Gastrocnemius medialis (tissue), 4 donors: ENCODE measurements around the gene ASB16. TPM values are rescaled to one million over a fixed set of nuclear protein-coding genes. Genes with fewer than 3 reads are reported as not detected.
A peak's percentile ranks its signal among the peaks of the same experiment; 100 is the strongest.

Experiments
- ATAC-seq, 2 donors: fragments of 150-250 bp; one replicate each; pipeline ENCODE4 v1.9.1; 2016
- DNase-seq, 2 donors: peaks; one replicate each; pipeline ENCODE4 v3.0.0-alpha.2; 2019
- H3K27ac ChIP-seq, 4 donors: fragments of 200-600 bp; sonication (generic); 1 replicate in 1 of 4; 2 replicates in 3 of 4; pipeline ENCODE4 v1.5.1; 2016 to 2018; ENCODE audit warnings: mild to moderate bottlenecking in 2 of 4, moderate library complexity in 1 of 4
- H3K27me3 ChIP-seq, 3 donors: fragments of 200-600 bp; sonication (generic) in 2 of 3; 1 replicate in 1 of 3; 2 replicates in 2 of 3; pipeline versions ENCODE4 v1.5.1 to v1.6.0; 2016 to 2019; ENCODE audit warnings: mild to moderate bottlenecking in 1 of 3, moderate library complexity in 1 of 3
- H3K36me3 ChIP-seq, 2 donors: fragments of 200-600 bp; sonication (generic) in 1 of 2; one replicate each; pipeline ENCODE4 v1.5.1; 2017 to 2018
- H3K4me1 ChIP-seq, 2 donors: fragments of 200-600 bp; sonication (generic) in 1 of 2; one replicate each; pipeline ENCODE4 v1.5.1; 2016 to 2017; ENCODE audit warnings: mild to moderate bottlenecking in 2 of 2
- H3K4me3 ChIP-seq, 4 donors: fragments of 200-600 bp; sonication (generic) in 3 of 4; 1 replicate in 1 of 4; 2 replicates in 3 of 4; pipeline ENCODE4 v1.5.1; 2016 to 2019; ENCODE audit warnings: mild to moderate bottlenecking in 2 of 4
- H3K9me3 ChIP-seq, 3 donors: fragments of 200-600 bp; sonication (generic) in 2 of 3; 1 replicate in 1 of 3; 2 replicates in 2 of 3; pipeline ENCODE4 v1.5.1; 2016 to 2019
- CTCF ChIP-seq, 5 experiments: fragments of 450-650 bp in 3 of 5; fragments of 200-600 bp in 2 of 5; sonication (generic) in 2 of 5; IDR thresholded peaks in 4 of 5; conservative IDR thresholded peaks in 1 of 5; 1 replicate in 4 of 5; 2 replicates in 1 of 5; pipeline ENCODE4 v1.5.1; 2016 to 2019; ENCODE audit warnings: antibody characterized with exemption in 5 of 5, mild to moderate bottlenecking in 3 of 5, moderate library complexity in 3 of 5
- POLR2A ChIP-seq, 2 donors: fragments of 450-650 bp; IDR thresholded peaks; one replicate each; pipeline ENCODE4 v1.6.1; 2017; ENCODE audit warnings: antibody characterized with exemption in 2 of 2, mild to moderate bottlenecking in 2 of 2, moderate library complexity in 2 of 2
- in situ Hi-C, 4 donors: fragments of 200-750 bp; cut with MboI; loops; one replicate each; pipeline versions ENCODE4 v1.15.0 to v1.8.0; 2017; ENCODE audit warnings: low sequenced_read_pairs in 4 of 4
- intact Hi-C: fragments of 100-400 bp; cut with DNase I; formaldehyde crosslinking; loops from one replicate; pipeline ENCODE4 v1.15.1; 2023; ENCODE audit warnings: low total_unique reads
- total RNA-seq, 4 donors: library from RNA; depleted of rRNA; stranded (reverse); fragments of >200 nt; gene quantifications; one replicate each; pipeline versions ENCODE4 v1.1.0 to v1.2.3, GENCODE V29; 2016

ASB16 gene
- total RNA-seq, 4 donors from 2014 or later, result 13.2 to 134 (median 34.2) TPM

- ATAC-seq (peak; percentile 26 to 38), DNase-seq (peak; percentile 66 to 74)
- intact Hi-C loops (loop anchor here (1.0 to 5.0 kb wide), 2 partner anchors 104 to 281 kb away; partner anchors contain the start of gene GPATCH8), in situ Hi-C loops (loop anchor here in 3 of 4 donors (5.0 to 25.0 kb wide), 2 partner anchors 101 to 291 kb away; partner anchors contain the start of genes GPATCH8 (in 3 of the 3) and SLC25A39 (in 1 of the 3))
- H3K4me3 ChIP-seq, result peak overlapping the region; percentile 74 to 93 (median 86)
- peak overlapping the region; percentile 95 to 100 (median 98) for H3K27ac ChIP-seq
- no peaks in the 10 kb centered on the region for H3K9me3 ChIP-seq
- peaks cover 0 to 2% of the 10 kb centered on the region in 2 donors for H3K36me3 ChIP-seq
- H3K27me3 ChIP-seq, result no peaks in the 10 kb centered on the region
- no peak for TF ChIP-seq POLR2A (IDR thresholded peaks at IDR 0.05)
- TF ChIP-seq CTCF (IDR thresholded peaks at IDR 0.05 in 4 of 5, conservative IDR thresholded peaks at IDR 0.05 in 1 of 5), result no peak
- peaks cover 34 to 39% of the 10 kb centered on the region in 2 donors for H3K4me1 ChIP-seq
Observed at GRCh38 chr17:44221084-44221861, 50.8 kb downstream of the ASB16 start.

GRCh38 chr17:44221862-44222111 is 51.3 kb downstream of the ASB16 start:
- DNase-seq, result no peak
- H3K4me3 ChIP-seq, result peak overlapping the region; percentile 74 to 93 (median 86)
- no peak for ATAC-seq
- peaks cover 29 to 34% of the 10 kb centered on the region in 2 donors for H3K4me1 ChIP-seq
- intact Hi-C loops, result loop anchor here (1.0 to 5.0 kb wide), 2 partner anchors 104 to 281 kb away; partner anchors contain the start of gene GPATCH8
- in situ Hi-C loops, result loop anchor here in 3 of 4 donors (5.0 to 25.0 kb wide), 2 partner anchors 101 to 291 kb away; partner anchors contain the start of genes GPATCH8 (in 3 of the 3) and SLC25A39 (in 1 of the 3)
- H3K36me3 ChIP-seq, result no peaks in the 10 kb centered on the region
- TF ChIP-seq CTCF (IDR thresholded peaks at IDR 0.05 in 4 of 5, conservative IDR thresholded peaks at IDR 0.05 in 1 of 5), result no peak
- no peak for TF ChIP-seq POLR2A (IDR thresholded peaks at IDR 0.05)
- peak overlapping the region; percentile 95 to 100 (median 98) for H3K27ac ChIP-seq
- H3K27me3 ChIP-seq, result no peaks in the 10 kb centered on the region
- H3K9me3 ChIP-seq, result no peaks in the 10 kb centered on the region

- peak overlapping the region; percentile 74 to 93 (median 86) for H3K4me3 ChIP-seq
- TF ChIP-seq POLR2A (IDR thresholded peaks at IDR 0.05) (peak; percentile 67 to 83), CTCF (IDR thresholded peaks at IDR 0.05 in 4 of 5, conservative IDR thresholded peaks at IDR 0.05 in 1 of 5) (peak in 1 of 5 experiments; percentile 29)
- H3K4me1 ChIP-seq, result peaks cover 26 to 29% of the 10 kb centered on the region in 2 donors
- no peaks in the 10 kb centered on the region for H3K36me3 ChIP-seq
- ATAC-seq, result peak; percentile 13 to 18
- no peaks in the 10 kb centered on the region for H3K9me3 ChIP-seq
- intact Hi-C loops, result loop anchor here (5.0 kb wide), 1 partner anchor 280 kb away; the partner anchor contains the start of gene GPATCH8
- no peaks in the 10 kb centered on the region for H3K27me3 ChIP-seq
- H3K27ac ChIP-seq, result peak overlapping the region; percentile 95 to 100 (median 98)
- DNase-seq, result peak; percentile 68 to 75
- in situ Hi-C loops, result loop anchor here in 3 of 4 donors (5.0 to 25.0 kb wide), 2 partner anchors 100 to 290 kb away; partner anchors contain the start of genes GPATCH8 (in 3 of the 3) and SLC25A39 (in 1 of the 3)
Observed at GRCh38 chr17:44222112-44222869, 51.8 kb downstream of the ASB16 start.

GRCh38 chr17:44223541-44224071 is 53.1 kb downstream of the ASB16 start:
- intact Hi-C loops (loop anchor here (5.0 kb wide), 1 partner anchor 279 kb away; the partner anchor contains the start of gene GPATCH8), in situ Hi-C loops (loop anchor here in 3 of 4 donors (5.0 to 25.0 kb wide), 2 partner anchors 99 to 289 kb away; partner anchors contain the start of genes GPATCH8 (in 3 of the 3) and SLC25A39 (in 1 of the 3))
- H3K27ac ChIP-seq, result peak overlapping the region; percentile 95 to 100 (median 98)
- H3K4me3 ChIP-seq, result no peak overlapping the region
- no peak for TF ChIP-seq POLR2A (IDR thresholded peaks at IDR 0.05)
- no peak for TF ChIP-seq CTCF (IDR thresholded peaks at IDR 0.05 in 4 of 5, conservative IDR thresholded peaks at IDR 0.05 in 1 of 5)
- peaks cover 16 to 20% of the 10 kb centered on the region in 2 donors for H3K4me1 ChIP-seq
- no peaks in the 10 kb centered on the region for H3K9me3 ChIP-seq
- no peaks in the 10 kb centered on the region for H3K36me3 ChIP-seq
- DNase-seq, result no peak
- no peak for ATAC-seq
- H3K27me3 ChIP-seq, result no peaks in the 10 kb centered on the region
